Hypothalamus (tissue), 51 donors: ENCODE measurements around the gene LRFN4.
A peak's percentile ranks its signal among the peaks of the same experiment; 100 is the strongest.

Source experiments
- DNase-seq, 51 donors: peaks; one replicate each; lab custom pipeline; 2025; lab: John Stamatoyannopoulos, UW

The LRFN4 gene

DNA sequence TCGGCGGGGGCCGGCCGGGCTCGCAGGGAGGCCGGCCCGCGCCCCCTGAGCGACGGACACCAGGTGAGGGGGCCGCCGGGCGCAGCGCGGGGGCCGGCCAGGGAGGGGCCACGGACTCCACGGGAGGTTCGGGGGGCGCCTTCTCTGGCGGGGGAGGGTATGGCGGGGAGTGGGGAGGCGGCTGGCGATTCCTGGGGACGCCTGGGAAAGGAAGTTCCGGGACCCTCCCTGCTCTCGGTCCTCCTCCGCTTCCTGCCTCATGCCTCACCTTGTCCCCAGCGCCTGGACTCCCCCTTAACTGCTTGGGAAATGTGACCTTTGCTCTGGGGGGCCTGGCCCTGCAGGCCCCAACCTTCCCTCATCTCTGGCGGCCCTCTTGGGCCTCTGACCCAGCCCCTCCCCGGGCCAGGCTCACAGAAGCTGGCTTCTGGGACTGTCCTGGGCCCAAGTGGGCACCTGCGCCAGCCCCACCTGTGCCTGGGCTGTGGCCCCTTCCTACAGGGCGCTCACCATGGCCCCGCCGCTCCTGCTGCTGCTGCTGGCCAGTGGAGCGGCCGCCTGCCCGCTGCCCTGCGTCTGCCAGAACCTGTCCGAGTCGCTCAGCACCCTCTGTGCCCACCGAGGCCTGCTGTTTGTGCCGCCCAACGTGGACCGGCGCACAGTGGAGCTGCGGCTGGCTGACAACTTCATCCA lies 516 bp downstream of the LRFN4 start:
- DNase-seq, result no peak

GRCh38 chr11:66857927-66858185 lies 992 bp downstream of the LRFN4 start:
- no peak for DNase-seq

GRCh38 chr11:66858186-66858938 lies 1.5 kb downstream of the LRFN4 start:
- no peak for DNase-seq

DNA sequence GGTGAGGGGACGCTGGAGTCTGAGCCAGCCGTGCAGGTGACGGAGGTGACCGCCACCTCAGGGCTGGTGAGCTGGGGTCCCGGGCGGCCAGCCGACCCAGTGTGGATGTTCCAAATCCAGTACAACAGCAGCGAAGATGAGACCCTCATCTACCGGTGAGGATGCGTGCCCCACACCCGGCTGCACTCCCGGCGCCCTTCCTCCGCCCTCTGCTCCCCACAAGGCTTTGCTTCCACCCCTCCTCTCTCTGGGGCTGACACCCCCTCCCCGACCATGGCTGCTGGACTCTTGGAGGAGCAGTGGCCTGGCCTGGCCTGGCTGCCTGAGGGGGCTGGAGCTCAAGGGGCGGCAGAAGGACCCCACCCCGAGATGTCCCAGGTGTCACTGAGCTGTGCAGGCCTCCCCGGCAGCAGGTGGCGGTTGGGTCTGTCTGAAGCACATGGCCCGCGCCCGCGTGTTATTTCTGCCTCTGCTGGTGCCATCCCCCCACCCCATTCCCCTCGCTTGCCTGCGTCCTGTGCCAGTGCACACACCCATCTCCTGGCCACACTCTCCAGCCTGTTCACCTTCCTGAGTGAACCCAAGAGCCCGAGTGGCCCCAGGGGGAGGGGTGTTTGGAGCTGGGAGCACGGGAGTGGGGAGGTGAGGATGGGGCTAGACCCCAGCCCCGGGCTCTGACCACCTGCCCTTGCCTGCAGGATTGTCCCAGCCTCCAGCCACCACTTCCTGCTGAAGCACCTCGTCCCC lies 2.2 kb downstream of the LRFN4 start:
- DNase-seq, result no peak

DNA sequence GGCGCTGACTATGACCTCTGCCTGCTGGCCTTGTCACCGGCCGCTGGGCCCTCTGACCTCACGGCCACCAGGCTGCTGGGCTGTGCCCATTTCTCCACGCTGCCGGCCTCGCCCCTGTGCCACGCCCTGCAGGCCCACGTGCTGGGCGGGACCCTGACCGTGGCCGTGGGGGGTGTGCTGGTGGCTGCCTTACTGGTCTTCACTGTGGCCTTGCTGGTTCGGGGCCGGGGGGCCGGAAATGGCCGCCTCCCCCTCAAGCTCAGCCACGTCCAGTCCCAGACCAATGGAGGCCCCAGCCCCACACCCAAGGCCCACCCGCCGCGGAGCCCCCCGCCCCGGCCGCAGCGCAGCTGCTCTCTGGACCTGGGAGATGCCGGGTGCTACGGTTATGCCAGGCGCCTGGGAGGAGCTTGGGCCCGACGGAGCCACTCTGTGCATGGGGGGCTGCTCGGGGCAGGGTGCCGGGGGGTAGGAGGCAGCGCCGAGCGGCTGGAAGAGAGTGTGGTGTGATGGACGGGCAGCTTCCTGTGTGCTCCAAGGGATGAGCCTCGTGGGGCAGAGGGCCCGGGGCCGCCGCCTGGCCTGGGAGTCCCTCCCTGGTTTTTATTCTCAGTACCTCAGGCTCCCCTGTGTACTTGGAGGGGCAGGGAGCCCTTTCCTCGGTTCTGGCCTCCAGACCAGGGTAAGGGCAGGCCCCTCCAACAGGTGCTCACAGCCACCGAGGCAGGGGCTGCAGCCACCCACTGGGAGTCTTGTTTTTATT lies 3.0 kb downstream of the LRFN4 start:
- DNase-seq, result no peak

- no peak for DNase-seq
Observed at GRCh38 chr11:66860449-66860831, 3.6 kb downstream of the LRFN4 start.

GRCh38 chr11:66861038-66861773 lies 4.3 kb downstream of the LRFN4 start:
- no peak for DNase-seq

- DNase-seq, result no peak
Observed at GRCh38 chr11:66861774-66862558, 5.1 kb downstream of the LRFN4 start.

DNA sequence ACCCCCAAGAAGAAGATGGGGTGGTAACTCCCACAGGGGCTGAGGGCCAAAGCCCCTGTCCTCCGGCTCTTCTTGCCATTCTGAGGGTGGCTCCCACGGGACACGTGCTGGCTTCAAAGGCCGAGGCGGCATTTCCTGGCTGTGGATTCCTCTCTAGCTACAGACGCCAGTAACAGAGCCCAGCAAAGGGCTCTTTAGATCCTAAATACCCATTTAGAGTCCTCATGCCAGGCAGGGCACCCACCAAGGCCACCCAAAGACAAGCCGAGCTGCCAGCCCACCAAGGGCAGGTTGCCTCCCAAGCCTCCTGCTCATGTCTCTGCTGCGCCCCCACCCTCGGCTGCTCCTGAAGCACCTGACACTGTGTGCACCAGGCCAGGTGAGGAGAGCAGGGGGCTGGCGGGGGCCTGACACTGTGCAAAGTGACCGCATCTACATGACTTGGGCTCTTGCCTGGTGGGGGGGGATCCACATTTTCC lies 5.7 kb downstream of the LRFN4 start:
- no peak for DNase-seq

DNA sequence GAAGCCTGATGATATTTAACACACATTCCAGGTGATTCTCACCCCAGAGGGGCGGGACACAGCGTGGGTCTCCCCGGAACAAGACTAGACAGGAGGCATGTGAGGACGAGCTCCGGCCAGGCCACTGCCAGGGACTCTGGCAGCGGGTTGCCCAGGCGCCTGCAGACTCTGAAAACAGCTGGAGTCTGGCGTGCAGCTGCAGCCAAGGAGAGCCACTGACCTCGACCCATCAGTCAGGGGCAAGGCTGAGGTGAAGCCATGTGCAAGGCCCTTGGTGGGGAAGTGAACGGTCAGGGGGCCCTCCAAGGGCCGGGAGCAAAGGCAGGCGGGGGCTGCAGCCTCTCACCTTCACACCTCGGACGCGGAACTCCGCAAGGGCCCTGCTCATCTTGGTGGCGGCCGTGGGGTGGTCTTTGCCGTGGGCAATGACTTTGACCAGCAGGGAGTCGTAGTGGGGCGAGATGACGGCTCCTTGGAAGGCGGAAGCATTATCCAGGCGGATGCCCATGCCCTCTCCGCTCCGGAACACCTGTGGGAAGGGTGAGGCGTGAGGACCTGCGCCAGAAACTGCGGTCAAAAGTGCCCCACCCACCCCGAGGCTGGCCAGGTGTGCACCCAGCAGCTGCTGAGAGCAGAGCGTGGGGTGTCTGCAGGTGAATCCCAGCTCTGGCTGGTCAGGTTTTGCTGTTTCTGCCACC lies 6.7 kb downstream of the LRFN4 start:
- DNase-seq, result no peak

- no peak for DNase-seq
Observed at GRCh38 chr11:66864172-66864901, 7.5 kb downstream of the LRFN4 start.

- peak in 1 of 51 donors; percentile 21 for DNase-seq
Observed at GRCh38 chr11:66864924-66865697, 8.2 kb downstream of the LRFN4 start.

- no peak for DNase-seq
Observed at GRCh38 chr11:66866007-66866406, 9.1 kb downstream of the LRFN4 start.

- no peak for DNase-seq
Observed at GRCh38 chr11:66866511-66866986, 9.7 kb downstream of the LRFN4 start.

DNA sequence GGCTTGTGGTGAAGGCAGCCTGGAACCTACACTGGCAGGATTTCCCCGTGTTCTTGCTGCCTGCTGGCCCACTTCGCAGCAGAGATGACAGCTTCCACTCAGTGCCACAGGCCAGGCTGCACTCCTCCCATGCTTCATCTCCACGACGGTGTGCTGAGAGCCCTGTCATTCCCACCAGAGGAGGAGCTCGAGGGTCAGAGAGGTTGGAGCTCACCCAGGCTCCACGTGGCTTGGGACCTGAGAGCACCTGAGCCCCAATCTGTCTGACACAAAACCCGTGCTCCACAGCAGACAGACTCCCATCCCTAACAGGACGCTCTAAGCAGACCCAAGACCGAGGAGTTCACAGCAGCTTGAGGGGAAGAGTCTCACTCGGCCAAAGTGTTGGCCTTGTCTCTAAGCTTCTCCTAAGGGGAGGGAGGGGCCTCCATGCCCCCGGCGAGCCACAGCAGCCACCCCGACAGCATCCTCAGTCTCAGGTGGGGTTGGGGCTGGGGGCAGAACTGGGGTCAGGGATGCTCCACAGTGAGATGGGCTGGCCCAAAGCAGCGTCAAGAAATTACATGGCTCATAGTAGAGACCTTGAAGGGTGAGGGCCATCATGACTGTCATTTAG lies 10.7 kb downstream of the LRFN4 start:
- no peak for DNase-seq

GRCh38 chr11:66868082-66868725 lies 11.3 kb downstream of the LRFN4 start:
- DNase-seq, result no peak
